SH-SY5Y (cell line): Measurements from ENCODE around the gene ERP29.

ENCODE experiments used
- GATA2 ChIP-seq: IDR thresholded peaks from 2 replicates; pipeline ENCODE4 v1.6.1; 2011; ENCODE audit warnings: mild to moderate bottlenecking, low read depth, low read length
- GATA3 ChIP-seq: IDR thresholded peaks from 2 replicates; pipeline ENCODE4 v1.6.1; 2011; ENCODE audit warnings: low read depth, mild to moderate bottlenecking, low read length, moderate library complexity

GRCh38 chr12:112018571-112019237 lies 5.5 kb downstream of the ERP29 start:
- TF ChIP-seq GATA2 (no peak), GATA3 (no peak)
